ENCODE measurements around the gene PCDH9.

Gene PCDH9

DNA sequence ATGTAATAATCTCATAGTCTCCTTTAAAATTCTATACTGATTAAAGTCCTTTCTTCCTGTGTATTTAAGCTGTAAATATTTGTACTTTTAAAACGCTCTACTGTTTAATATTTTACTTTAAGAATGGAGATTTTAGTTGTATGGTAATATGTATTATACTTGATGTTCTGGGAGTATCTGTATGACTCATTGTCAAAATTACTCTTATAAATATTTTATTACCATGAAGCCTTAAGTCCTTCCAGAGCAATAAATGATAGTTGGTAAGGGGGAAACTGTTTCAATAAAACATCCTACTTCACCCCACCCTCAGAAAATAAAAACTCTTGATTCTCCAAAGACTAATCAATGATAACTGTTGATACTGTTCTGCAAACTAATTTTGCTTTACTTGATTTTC is 6.4 kb downstream of the PCDH9 start:
- Histone ChIP-seq H3K27me3 (replicated peaks; ENCODE audit: control insufficient read depth, insufficient read depth, low read length) (no peaks in the 10 kb centered on the region), H3K9ac (ENCODE audit: low read length) (peak overlapping the region; percentile 6), H3K4me3 (ENCODE audit: low read length) (peak overlapping the region; percentile 56), H3K36me3 (ENCODE audit: control insufficient read depth, insufficient read depth, low read length, severe bottlenecking) (no peaks in the 10 kb centered on the region), H3K9me3 (ENCODE audit: control insufficient read depth, low read length) (no peaks in the 10 kb centered on the region), H3K4me1 (ENCODE audit: control insufficient read depth, insufficient read depth, low read length) (peaks cover 32% of the 10 kb centered on the region)
- peak; percentile 7 for DNase-seq (ENCODE audit: low read depth)

DNA sequence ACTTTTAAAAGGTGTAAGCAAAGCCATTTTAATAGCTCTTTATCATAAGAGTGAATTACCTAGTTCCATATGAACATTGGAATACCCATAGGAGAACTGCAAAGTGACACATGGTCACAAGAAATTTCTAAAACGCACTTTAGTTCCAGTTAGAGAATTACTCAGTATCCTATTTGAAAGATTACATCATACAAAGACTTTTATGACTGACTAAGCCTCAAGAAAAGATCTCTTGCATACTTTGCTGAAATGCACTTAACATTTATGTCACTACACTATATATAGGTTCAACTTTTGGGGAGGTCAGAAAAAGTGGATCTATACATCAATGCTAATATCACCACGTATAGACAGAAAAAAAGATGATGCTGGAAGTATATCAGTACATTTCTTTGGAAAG is 7.1 kb downstream of the PCDH9 start:
- no peaks in the 10 kb centered on the region for H3K36me3 ChIP-seq (ENCODE audit: control insufficient read depth, insufficient read depth, low read length, severe bottlenecking)
- peak; percentile 53 for DNase-seq (ENCODE audit: low read depth)
- no peaks in the 10 kb centered on the region for H3K27me3 ChIP-seq (replicated peaks; ENCODE audit: control insufficient read depth, insufficient read depth, low read length)
- H3K9me3 ChIP-seq (ENCODE audit: control insufficient read depth, low read length) = no peaks in the 10 kb centered on the region
- no peak overlapping the region for H3K9ac ChIP-seq (ENCODE audit: low read length)
- peaks cover 25% of the 10 kb centered on the region for H3K4me1 ChIP-seq (ENCODE audit: control insufficient read depth, insufficient read depth, low read length)
- H3K4me3 ChIP-seq (ENCODE audit: low read length) = peak overlapping the region; percentile 17

DNA sequence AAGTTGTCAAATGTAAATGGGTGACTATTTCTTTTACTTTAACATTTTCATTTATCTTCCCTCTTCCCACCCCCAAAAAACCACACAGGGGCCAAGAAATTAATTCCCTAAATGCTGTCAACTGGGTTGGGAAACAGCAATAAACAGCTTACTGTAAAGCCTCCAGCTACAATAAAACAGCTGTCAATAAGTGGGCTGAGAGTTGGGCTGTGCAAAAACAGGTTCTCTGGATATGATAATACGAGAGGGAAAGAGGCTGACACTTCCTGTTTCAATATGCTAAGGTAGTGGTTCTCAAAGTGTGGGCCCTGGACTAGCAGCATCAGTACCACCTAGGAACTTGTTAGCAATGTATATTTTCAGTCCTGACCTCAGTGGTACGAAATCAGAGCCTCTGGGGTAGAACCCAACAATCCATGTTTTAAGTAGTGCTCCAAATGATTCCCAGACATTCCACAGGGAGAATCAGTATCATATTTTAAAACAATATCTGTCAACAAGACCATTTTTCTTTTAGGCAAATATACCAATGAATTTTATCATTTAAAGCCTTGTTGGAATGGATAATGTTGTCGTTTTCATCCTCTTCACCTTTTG is 8.4 kb downstream of the PCDH9 start:
- peak overlapping the region; percentile 14 for H3K4me3 ChIP-seq (ENCODE audit: low read length)
- peaks cover 25% of the 10 kb centered on the region for H3K4me1 ChIP-seq (ENCODE audit: control insufficient read depth, insufficient read depth, low read length)
- no peaks in the 10 kb centered on the region for H3K27me3 ChIP-seq (replicated peaks; ENCODE audit: control insufficient read depth, insufficient read depth, low read length)
- no peaks in the 10 kb centered on the region for H3K36me3 ChIP-seq (ENCODE audit: control insufficient read depth, insufficient read depth, low read length, severe bottlenecking)
- no peak overlapping the region for H3K9ac ChIP-seq (ENCODE audit: low read length)
- no peaks in the 10 kb centered on the region for H3K9me3 ChIP-seq (ENCODE audit: control insufficient read depth, low read length)
- DNase-seq (ENCODE audit: low read depth) = no peak

DNA sequence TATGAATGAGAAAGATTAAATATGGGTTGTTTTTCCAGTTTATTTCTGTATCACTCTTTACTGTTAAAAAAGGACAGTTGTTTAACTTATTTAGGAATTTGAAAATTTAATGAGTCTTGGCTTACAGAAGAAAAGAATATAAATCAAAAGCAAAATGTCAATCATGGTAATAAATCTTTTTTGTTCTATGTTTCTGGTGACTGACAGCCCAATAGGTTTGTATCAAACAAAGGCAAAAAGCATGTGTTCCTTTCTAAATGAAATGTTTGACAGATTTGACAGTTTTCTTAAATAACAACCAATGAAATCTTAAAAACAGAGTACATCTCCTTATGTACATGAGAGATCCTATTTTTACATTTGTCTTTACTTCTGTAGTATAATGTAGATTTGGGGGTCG is 11.0 kb downstream of the PCDH9 start:
- no peaks in the 10 kb centered on the region for H3K27me3 ChIP-seq (replicated peaks; ENCODE audit: control insufficient read depth, insufficient read depth, low read length)
- no peak overlapping the region for H3K9ac ChIP-seq (ENCODE audit: low read length)
- no peak overlapping the region for H3K4me3 ChIP-seq (ENCODE audit: low read length)
- no peaks in the 10 kb centered on the region for H3K36me3 ChIP-seq (ENCODE audit: control insufficient read depth, insufficient read depth, low read length, severe bottlenecking)
- no peak for DNase-seq (ENCODE audit: low read depth)
- no peaks in the 10 kb centered on the region for H3K9me3 ChIP-seq (ENCODE audit: control insufficient read depth, low read length)
- H3K4me1 ChIP-seq (ENCODE audit: control insufficient read depth, insufficient read depth, low read length) = peaks cover 24% of the 10 kb centered on the region

DNA sequence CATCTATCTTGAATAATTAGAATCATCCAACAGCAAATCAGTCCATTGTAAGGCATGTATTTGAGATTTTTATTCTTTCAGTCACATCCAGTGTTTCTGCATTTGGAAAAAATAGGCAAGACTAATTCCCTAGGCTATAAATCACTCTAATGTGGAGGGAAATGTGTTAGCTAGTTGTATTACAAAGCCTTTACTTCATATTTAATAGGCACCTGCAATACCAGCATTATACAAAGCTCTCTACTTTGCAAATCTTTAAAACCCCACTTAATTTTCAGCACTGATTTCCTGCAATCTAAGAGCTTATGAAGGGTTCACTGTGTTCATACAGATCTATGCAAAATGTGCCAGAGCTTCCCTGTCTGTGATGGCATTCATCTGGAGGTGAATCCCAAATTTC is 12.3 kb downstream of the PCDH9 start:
- Histone ChIP-seq H3K27me3 (replicated peaks; ENCODE audit: control insufficient read depth, insufficient read depth, low read length) (no peaks in the 10 kb centered on the region), H3K4me1 (ENCODE audit: control insufficient read depth, insufficient read depth, low read length) (peaks cover 11% of the 10 kb centered on the region), H3K36me3 (ENCODE audit: control insufficient read depth, insufficient read depth, low read length, severe bottlenecking) (no peaks in the 10 kb centered on the region), H3K9me3 (ENCODE audit: control insufficient read depth, low read length) (no peaks in the 10 kb centered on the region), H3K4me3 (ENCODE audit: low read length) (no peak overlapping the region), H3K9ac (ENCODE audit: low read length) (no peak overlapping the region)
- DNase-seq (ENCODE audit: low read depth) = no peak

DNA sequence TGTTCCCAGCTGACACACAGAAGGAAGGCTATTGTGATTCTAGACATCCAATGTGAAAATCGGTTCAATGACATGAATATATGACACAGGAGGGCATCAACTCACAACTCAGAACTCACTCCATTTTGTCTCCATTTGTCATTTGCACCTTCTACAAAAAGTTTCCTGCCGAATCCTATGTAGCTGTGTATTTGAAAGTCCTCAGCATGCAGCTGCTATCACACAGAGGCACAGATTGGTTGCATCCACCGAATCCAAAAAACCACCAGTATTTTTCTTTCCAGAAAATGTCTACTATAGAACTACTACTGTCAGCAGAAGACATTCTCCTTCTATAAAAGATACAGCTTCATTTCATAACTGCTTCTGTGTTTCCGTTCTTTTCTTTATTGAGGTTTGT is 13.3 kb downstream of the PCDH9 start:
- Histone ChIP-seq H3K9me3 (ENCODE audit: control insufficient read depth, low read length) (no peaks in the 10 kb centered on the region), H3K27me3 (replicated peaks; ENCODE audit: control insufficient read depth, insufficient read depth, low read length) (no peaks in the 10 kb centered on the region), H3K36me3 (ENCODE audit: control insufficient read depth, insufficient read depth, low read length, severe bottlenecking) (no peaks in the 10 kb centered on the region), H3K4me1 (ENCODE audit: control insufficient read depth, insufficient read depth, low read length) (peaks cover 5% of the 10 kb centered on the region), H3K9ac (ENCODE audit: low read length) (no peak overlapping the region), H3K4me3 (ENCODE audit: low read length) (no peak overlapping the region)
- DNase-seq (ENCODE audit: low read depth) = no peak

DNA sequence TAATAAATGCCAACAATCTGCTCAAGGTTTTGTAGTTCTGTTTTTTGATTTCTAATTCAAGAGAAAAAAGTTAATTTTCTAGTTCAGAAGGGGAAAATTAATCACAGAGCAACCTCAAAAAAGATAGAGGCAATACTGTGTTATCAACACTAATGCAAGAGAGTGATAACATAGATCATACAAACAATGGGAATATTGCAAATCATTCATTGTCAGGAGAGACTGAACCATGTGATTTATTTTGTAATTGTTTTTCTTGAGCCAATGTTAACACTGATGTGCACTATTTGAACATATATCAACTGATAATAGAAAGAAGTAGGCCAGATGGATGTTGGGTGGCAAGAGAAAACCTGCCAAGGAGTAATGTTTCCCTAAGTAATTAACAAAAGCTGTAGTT is 19.9 kb downstream of the PCDH9 start:
- Histone ChIP-seq H3K27me3 (replicated peaks; ENCODE audit: control insufficient read depth, insufficient read depth, low read length) (no peaks in the 10 kb centered on the region), H3K4me3 (ENCODE audit: low read length) (no peak overlapping the region), H3K36me3 (ENCODE audit: control insufficient read depth, insufficient read depth, low read length, severe bottlenecking) (no peaks in the 10 kb centered on the region), H3K4me1 (ENCODE audit: control insufficient read depth, insufficient read depth, low read length) (no peaks in the 10 kb centered on the region), H3K9ac (ENCODE audit: low read length) (no peak overlapping the region), H3K9me3 (ENCODE audit: control insufficient read depth, low read length) (no peaks in the 10 kb centered on the region)
- no peak for DNase-seq (ENCODE audit: low read depth)

DNA sequence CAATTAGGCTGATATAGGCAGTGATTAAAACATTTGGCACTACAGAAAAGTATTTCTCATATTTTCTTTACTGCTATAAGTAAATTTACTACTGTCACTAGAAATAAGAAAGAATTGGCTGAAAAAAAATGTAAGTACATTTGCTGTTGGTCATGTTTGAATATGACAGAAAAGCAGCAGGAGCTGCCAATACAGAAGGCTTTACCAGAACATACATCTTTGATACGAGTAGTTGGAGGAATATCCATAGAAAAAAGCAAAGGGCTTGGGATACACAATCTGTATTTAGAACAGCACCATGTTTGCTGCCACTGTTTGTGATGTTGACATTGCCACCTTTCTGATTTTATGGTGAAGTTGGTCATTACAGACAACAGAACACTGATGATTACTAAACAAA is 21.6 kb downstream of the PCDH9 start:
- H3K27me3 ChIP-seq (replicated peaks; ENCODE audit: control insufficient read depth, insufficient read depth, low read length) = no peaks in the 10 kb centered on the region
- no peak overlapping the region for H3K9ac ChIP-seq (ENCODE audit: low read length)
- no peak overlapping the region for H3K4me3 ChIP-seq (ENCODE audit: low read length)
- H3K4me1 ChIP-seq (ENCODE audit: control insufficient read depth, insufficient read depth, low read length) = no peaks in the 10 kb centered on the region
- no peaks in the 10 kb centered on the region for H3K36me3 ChIP-seq (ENCODE audit: control insufficient read depth, insufficient read depth, low read length, severe bottlenecking)
- no peaks in the 10 kb centered on the region for H3K9me3 ChIP-seq (ENCODE audit: control insufficient read depth, low read length)
- DNase-seq (ENCODE audit: low read depth) = no peak

DNA sequence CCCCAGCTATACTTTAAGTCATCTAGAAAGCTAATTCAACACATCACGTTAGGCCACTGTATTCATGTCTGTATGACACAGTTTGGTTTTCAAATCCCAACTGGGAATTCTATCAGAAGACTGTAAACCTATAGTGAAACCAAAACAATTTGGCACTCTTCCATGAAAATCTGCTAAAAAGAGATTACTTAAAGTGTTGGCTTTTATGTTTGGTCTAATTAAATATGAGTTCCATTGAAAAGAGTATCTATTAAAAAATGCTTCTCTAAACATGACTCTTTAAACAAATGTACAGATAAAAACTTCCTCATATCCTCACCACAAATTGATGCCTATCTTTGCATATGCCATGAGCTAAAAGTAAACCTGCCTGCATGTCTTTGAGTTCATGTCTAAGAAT is 25.4 kb downstream of the PCDH9 start:
- Histone ChIP-seq H3K4me1 (ENCODE audit: control insufficient read depth, insufficient read depth, low read length) (no peaks in the 10 kb centered on the region), H3K4me3 (ENCODE audit: low read length) (no peak overlapping the region), H3K9ac (ENCODE audit: low read length) (no peak overlapping the region), H3K9me3 (ENCODE audit: control insufficient read depth, low read length) (no peaks in the 10 kb centered on the region), H3K27me3 (replicated peaks; ENCODE audit: control insufficient read depth, insufficient read depth, low read length) (no peaks in the 10 kb centered on the region), H3K36me3 (ENCODE audit: control insufficient read depth, insufficient read depth, low read length, severe bottlenecking) (no peaks in the 10 kb centered on the region)
- DNase-seq (ENCODE audit: low read depth) = no peak

DNA sequence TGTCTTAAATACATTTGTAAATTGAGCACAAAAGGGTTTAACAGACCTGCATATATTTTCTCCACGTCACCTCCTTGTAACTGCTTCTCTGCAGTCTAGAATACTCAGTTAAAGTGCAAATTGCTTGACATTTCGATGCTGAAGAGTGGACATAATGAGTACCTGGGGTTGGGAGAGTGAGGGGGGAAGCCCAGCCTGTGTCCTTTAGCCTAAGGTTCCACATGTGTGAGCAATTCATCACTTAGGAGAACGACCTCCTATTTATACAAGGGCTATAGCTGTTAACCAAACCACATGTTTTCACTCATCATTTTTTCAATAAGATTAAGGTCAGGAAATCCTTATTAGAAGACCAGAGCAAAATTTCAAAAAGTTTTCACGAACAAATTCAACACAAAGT is 29.5 kb downstream of the PCDH9 start:
- no peak overlapping the region for H3K4me3 ChIP-seq (ENCODE audit: low read length)
- no peak overlapping the region for H3K9ac ChIP-seq (ENCODE audit: low read length)
- no peaks in the 10 kb centered on the region for H3K4me1 ChIP-seq (ENCODE audit: control insufficient read depth, insufficient read depth, low read length)
- H3K36me3 ChIP-seq (ENCODE audit: control insufficient read depth, insufficient read depth, low read length, severe bottlenecking) = no peaks in the 10 kb centered on the region
- H3K27me3 ChIP-seq (replicated peaks; ENCODE audit: control insufficient read depth, insufficient read depth, low read length) = no peaks in the 10 kb centered on the region
- no peaks in the 10 kb centered on the region for H3K9me3 ChIP-seq (ENCODE audit: control insufficient read depth, low read length)
- no peak for DNase-seq (ENCODE audit: low read depth)

DNA sequence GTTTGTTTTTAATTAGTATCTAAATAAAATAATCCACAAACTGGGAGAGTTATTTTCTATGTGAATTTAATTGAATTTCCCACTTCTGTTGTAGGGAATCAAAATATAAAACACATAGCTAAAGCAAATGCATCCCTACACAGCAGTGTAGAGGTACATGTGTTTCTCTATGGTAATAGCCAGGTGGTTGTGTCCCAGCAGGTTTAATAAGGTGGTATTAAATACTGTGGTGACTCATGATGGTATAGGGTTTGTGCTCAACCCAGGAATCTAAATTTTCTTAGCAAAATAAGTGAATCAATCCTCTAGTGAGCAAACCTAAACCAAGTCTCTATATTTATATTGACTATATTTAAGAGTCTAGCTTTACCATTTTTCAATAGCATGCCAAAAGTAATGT is 30.0 kb downstream of the PCDH9 start:
- Histone ChIP-seq H3K27me3 (replicated peaks; ENCODE audit: control insufficient read depth, insufficient read depth, low read length) (no peaks in the 10 kb centered on the region), H3K4me1 (ENCODE audit: control insufficient read depth, insufficient read depth, low read length) (no peaks in the 10 kb centered on the region), H3K9me3 (ENCODE audit: control insufficient read depth, low read length) (no peaks in the 10 kb centered on the region), H3K4me3 (ENCODE audit: low read length) (no peak overlapping the region), H3K36me3 (ENCODE audit: control insufficient read depth, insufficient read depth, low read length, severe bottlenecking) (no peaks in the 10 kb centered on the region), H3K9ac (ENCODE audit: low read length) (no peak overlapping the region)
- no peak for DNase-seq (ENCODE audit: low read depth)

DNA sequence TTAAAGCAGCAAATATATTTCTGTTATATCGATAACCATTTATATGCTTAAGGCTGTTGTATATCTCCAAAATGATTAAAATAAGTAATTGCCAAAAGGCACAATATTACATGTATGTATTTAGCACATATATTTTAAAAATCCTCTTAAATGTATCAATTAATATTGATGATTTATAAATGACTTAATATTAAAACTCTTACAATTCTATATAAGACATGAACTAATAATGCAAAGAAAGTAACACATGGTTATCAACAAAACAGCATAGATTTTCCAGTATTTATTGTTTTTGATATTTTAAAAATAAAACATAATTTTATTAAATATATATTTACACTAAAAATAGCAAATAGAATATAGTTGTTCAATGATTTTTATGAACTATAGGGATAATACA is 32.4 kb downstream of the PCDH9 start:
- Histone ChIP-seq H3K9me3 (ENCODE audit: control insufficient read depth, low read length) (no peaks in the 10 kb centered on the region), H3K4me1 (ENCODE audit: control insufficient read depth, insufficient read depth, low read length) (no peaks in the 10 kb centered on the region), H3K27me3 (replicated peaks; ENCODE audit: control insufficient read depth, insufficient read depth, low read length) (no peaks in the 10 kb centered on the region), H3K9ac (ENCODE audit: low read length) (no peak overlapping the region), H3K36me3 (ENCODE audit: control insufficient read depth, insufficient read depth, low read length, severe bottlenecking) (no peaks in the 10 kb centered on the region), H3K4me3 (ENCODE audit: low read length) (no peak overlapping the region)
- no peak for DNase-seq (ENCODE audit: low read depth)
